ENCODE measurements around the gene PPP1R27.
"Not testable (repeated sequence)": the region's sequence is repeated elsewhere in the genome, so short reads cannot be mapped to it uniquely, and the experiment has no call there.

Gene PPP1R27

DNA sequence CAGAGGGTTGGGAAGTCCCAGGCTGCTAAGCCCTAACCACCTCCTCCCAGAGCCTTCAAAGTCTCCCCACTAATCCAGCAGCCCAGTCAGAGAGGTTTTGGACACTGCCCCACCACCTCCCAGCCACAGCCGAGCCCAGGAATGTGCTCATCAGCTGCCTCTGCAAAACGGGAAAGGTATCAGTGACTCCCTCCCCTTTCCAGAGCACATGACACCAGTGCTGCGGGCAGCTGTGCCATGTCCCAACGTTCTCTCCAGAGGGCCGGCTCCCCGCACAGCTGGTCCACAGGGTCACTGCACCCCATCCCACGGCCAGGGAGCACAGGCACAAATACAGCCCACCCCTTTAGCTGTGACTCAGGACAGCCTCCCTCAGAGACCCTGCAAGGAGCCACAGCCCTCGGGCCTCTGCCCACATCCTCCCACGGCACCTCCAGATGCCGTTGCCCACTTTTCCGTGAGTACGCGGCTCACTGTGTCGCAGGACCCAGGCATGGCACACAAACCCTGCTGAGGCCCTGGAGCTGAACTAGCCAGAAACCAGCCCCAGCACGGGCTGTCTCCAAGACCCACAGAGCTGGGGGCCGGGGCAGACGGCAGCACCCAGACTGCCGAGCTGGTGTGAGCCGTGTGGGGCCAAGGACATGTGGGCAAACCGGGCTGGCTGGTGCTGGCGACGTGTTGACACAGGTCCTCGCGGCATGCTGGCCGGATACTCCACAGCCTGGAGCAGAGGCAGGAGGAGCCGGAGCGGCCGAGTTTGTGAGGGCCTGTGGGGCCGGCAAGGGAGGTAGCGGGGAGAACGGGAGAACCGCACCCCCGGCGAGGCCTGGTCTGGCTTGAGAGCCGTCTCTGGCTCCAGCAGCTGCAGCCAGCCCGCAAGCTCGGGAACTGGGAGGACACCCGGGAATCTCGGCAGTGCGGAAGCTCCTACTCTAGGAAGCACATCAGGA lies 6.3 kb upstream of the PPP1R27 start:
- DNase-seq, result no peak

DNA sequence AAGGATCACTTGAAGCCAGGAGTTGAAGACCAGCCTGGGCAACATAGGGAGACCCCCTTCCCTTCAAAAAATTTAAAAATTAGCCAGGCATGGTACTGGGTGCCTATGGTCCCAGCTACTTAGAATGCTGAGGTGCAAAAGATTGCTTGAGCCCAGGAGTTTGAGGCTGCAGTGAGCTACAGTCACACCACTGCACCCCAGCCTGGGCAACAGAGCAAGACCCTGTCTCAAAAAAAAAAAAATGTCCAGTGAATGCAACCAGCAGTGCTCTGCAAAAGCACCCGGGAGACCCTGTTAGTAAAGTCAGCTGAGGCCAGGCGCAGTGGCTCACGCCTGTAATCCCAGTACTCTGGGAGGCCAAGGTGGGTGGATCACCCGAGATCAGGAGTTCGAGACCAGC lies 5.2 kb upstream of the PPP1R27 start:
- not testable (repeated sequence) for DNase-seq

- no peak for DNase-seq
These were observed 4.5 kb upstream of the PPP1R27 start for GRCh38 chr17:81839301-81839700.

- DNase-seq, result no peak
These were observed 4.0 kb upstream of the PPP1R27 start for GRCh38 chr17:81838753-81839255.

- no peak for DNase-seq
These were observed 2.8 kb upstream of the PPP1R27 start for GRCh38 chr17:81837641-81838040.

- DNase-seq, result no peak
These were observed 674 bp downstream of the PPP1R27 start for GRCh38 chr17:81833921-81834830.

DNA sequence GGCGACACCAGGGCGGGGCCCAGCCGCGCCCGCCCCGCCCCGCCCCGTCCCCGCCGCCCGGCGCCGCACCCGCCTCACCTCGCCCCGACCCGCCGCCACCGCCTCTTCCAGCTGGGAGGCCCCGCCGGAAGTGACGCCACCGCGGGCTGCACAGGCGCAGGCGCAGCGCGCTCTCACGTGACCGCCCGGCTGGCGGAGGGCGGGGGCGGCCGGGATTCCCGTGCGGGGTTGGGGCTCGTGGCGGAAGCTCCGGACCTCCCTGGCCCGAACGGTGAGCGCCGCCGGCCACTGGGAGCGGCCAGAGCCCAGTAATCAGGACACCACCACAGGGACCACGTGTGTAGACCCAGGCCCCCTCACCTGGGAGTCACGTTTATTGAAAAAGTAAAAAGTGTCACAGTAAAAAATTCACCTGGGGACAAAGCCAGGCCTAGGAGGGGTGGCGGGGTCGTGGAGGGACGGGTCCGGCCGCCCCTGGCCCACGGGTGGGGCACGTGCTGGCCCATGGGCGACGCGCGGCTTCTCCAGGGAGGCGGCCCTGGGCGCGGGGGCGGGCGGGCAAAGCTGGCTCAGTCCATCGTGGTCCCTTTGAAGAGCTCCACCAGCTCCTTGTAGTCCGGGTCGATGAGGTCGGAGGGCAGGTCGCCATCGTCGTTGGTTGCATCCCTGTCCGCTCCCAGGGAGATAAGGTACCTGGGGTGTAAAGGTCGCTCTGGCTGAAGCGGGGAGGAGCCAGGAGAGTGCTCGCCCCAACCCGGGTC lies 1.5 kb downstream of the PPP1R27 start, which contains the start of gene MCRIP1:
Gene MCRIP1 (minus strand): TSS at position 132 of the 761 bp plus-strand sequence. CDS start 8,785 bp downstream, outside the sequence.
- peak; percentile 94 for DNase-seq

GRCh38 chr17:81832608-81833159 lies 2.2 kb downstream of the PPP1R27 start:
- no peak for DNase-seq

GRCh38 chr17:81831957-81832607 lies 2.8 kb downstream of the PPP1R27 start:
- peak; percentile 44 for DNase-seq

- DNase-seq, result no peak
These were observed 3.3 kb downstream of the PPP1R27 start for GRCh38 chr17:81831563-81831956.

GRCh38 chr17:81829858-81830257 lies 5.0 kb downstream of the PPP1R27 start:
- DNase-seq, result no peak

- DNase-seq, result no peak
These were observed 6.2 kb downstream of the PPP1R27 start for GRCh38 chr17:81828656-81829055.

GRCh38 chr17:81825841-81826466 lies 8.9 kb downstream of the PPP1R27 start:
- no peak for DNase-seq

DNA sequence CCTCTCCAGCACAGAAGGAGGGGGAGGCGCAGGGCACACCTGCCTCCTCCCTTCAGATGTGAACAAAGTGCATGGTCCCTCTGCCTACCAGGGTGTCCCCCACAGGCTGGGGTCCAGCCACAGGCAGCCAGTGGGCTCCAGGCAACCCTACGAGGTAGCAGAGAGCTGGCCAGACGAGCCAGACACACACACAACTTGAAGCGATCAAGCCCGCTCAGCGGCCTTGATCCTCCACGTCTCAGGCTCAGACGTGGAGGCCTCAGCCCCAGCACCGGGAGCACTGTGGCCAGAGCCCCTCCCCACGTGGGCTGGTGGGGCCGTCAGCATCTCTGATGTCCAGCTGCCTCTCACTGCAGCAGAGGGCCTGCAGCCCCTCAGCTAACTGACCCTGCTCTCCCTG lies 10.3 kb downstream of the PPP1R27 start:
- no peak for DNase-seq

GRCh38 chr17:81823820-81824550 lies 10.9 kb downstream of the PPP1R27 start:
- DNase-seq, result no peak

GRCh38 chr17:81822996-81823819 lies 11.6 kb downstream of the PPP1R27 start:
- no peak for DNase-seq

DNA sequence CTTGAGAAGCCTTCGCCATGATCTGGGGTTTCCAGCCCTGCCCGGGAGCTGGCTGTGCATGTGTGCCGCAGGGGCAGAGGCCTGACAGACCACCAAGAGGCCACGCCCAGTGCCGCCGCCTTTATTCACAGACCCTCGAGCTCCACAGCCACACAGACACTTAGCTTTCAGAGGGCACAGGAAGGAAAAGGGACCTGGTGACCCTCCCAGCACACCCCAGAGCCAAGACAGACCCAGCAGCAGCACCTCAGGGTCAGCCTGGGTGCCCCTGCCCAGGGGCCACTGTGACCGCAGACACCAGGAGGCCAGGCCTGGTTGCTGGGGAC lies 12.6 kb downstream of the PPP1R27 start:
- no peak for DNase-seq

GRCh38 chr17:81821603-81822311 lies 13.1 kb downstream of the PPP1R27 start:
- peak; percentile 47 for DNase-seq

GRCh38 chr17:81821147-81821546 lies 13.7 kb downstream of the PPP1R27 start:
- DNase-seq, result no peak
